Pulmonary artery endothelial cell (primary cell): Measurements from ENCODE around the gene RIPOR1. TPM values are rescaled to one million over a fixed set of nuclear protein-coding genes. Genes with fewer than 3 reads are reported as not detected.

ENCODE experiments used
- DNase-seq: peaks from one replicate; pipeline ENCODE4 v3.0.0-alpha.2; 2011; ENCODE audit warnings: low read depth, low spot score
- total RNA-seq: library from RNA; depleted of rRNA; stranded (reverse); fragments of >200 nt; gene quantifications from 2 replicates; pipeline ENCODE4 v1.2.3, GENCODE V29; 2014

Gene RIPOR1
- total RNA-seq, 1 donor from 2014 or later, result 45.7 TPM

GRCh38 chr16:67558859-67559258 is 30.2 kb downstream of the RIPOR1 start:
- DNase-seq, result no peak

- no peak for DNase-seq
These were observed 32.3 kb downstream of the RIPOR1 start for GRCh38 chr16:67560827-67561342.

- DNase-seq, result no peak
These were observed 32.8 kb downstream of the RIPOR1 start for GRCh38 chr16:67561501-67561823.

GRCh38 chr16:67561824-67562525 is 33.3 kb downstream of the RIPOR1 start:
- DNase-seq, result peak; percentile 87

GRCh38 chr16:67562526-67562917 is 33.9 kb downstream of the RIPOR1 start, which contains the start of gene CTCF:
CTCF (plus strand) TSS chr16:67562526; CDS start chr16:67610833, 48,307 bp downstream.
- no peak for DNase-seq

DNA sequence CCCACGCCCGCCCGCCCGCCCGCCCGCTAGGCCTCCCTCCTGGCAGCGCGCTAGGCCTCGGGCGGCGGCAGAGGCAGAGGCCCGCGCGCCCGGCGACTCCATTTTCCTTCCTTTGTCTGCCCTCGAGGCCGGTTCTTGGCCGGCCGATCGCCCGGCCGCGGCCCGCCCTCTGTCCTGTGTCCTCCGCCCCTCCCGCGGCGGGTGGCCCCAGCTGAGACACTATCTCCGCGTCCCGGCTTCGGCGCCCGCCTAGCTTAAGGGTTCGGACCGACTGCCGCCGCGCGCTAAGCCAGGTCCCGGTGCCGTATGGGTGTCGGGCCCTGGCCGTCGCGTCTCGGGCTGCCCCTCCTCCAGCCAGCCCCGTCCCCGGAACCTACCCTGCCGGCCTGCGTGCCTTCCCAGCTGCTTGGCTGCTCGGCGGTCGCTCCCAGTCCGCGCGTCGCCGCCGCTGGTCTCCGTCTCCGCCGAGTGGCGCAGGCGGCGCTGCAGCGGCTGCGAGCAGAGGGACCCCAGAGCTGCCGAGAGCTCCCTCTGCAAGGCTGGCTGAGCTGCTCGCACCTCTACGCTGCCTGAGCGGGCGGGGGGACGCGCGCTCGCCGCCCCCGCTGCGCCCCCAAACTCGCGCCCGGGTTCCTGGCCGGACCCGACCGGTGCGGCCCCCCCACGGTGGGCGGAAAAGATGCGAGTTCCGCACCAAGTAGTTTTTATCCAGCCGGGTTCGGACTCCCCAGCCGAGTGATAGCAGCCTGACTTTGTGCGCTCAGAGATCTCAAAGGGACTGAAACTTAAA is 34.5 kb downstream of the RIPOR1 start:
- DNase-seq, result no peak

- no peak for DNase-seq
These were observed 35.3 kb downstream of the RIPOR1 start for GRCh38 chr16:67563708-67564468.

DNA sequence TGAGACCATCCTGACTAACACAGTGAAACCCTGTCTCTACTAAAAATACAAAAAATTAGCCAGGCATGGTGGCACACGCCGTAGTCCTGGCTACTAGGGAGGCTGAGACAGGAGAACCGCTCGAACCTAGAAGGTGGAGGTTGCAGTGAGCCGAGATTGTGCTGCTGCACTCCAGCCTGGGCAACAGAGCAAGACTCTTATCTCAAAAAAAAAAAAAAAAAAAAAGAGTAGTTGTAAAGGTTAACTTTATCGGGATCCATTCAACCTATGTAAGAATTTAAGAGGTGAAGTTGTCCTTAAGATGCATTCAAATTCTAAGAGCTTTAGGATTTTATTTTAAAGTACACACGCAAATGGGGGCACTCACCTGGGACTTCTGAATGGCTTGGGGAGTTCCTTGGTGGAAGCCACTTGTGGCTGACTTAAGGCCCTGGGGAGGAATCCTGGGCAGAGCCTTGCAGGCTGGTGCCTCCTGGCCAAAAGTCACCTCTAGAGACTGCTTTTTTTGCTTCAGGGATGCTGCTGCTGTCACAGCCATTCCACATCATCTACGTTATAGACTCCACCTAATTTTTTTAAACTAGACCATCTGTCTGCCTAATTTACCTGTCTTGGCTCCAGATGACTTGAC is 37.0 kb downstream of the RIPOR1 start:
- no peak for DNase-seq

GRCh38 chr16:67571464-67571863 is 42.8 kb downstream of the RIPOR1 start:
- no peak for DNase-seq

- DNase-seq, result no peak
These were observed 43.4 kb downstream of the RIPOR1 start for GRCh38 chr16:67571981-67572431.

DNA sequence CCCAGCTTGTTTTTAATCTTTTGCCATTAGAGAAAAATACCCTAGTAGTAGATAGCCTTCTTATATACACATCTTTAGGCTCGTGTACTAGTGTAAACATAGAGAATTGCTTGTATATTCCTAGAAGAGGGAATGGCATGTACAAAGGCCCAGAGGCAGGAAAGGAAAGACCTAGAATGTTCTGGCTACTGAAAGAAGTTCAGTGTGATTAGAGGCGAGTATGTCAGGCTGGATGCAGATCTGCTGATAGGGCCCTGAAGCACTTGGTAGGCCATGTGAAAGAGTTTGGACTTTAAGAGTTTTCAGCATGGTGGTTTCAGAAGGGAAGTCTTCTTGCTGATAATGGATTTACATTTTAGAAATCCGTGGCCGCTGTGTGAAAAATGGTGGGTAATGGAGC is 51.1 kb downstream of the RIPOR1 start:
- DNase-seq, result no peak

- no peak for DNase-seq
These were observed 51.6 kb downstream of the RIPOR1 start for GRCh38 chr16:67580202-67580601.

GRCh38 chr16:67593288-67593687 is 64.7 kb downstream of the RIPOR1 start:
- DNase-seq, result no peak

DNA sequence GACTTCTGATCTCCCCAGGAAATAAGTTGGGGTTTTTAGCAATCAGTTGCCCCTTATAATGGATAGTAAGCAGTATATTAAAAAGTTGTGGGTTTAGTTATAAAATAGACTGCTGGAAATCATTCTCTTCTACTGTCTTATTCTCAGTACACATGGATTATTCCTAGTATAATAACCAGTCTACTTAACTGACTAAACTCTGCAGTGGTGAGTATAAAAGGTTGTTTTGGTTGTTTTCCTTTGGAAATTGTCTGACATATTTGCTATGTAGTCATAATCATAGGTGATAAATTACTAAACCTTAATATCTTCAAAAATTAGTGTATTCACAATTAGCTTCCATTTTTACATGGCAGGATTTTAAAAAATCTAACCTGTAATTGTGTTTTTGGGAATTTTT is 65.1 kb downstream of the RIPOR1 start:
- DNase-seq, result no peak

GRCh38 chr16:67594256-67594915 is 65.8 kb downstream of the RIPOR1 start:
- no peak for DNase-seq

DNA sequence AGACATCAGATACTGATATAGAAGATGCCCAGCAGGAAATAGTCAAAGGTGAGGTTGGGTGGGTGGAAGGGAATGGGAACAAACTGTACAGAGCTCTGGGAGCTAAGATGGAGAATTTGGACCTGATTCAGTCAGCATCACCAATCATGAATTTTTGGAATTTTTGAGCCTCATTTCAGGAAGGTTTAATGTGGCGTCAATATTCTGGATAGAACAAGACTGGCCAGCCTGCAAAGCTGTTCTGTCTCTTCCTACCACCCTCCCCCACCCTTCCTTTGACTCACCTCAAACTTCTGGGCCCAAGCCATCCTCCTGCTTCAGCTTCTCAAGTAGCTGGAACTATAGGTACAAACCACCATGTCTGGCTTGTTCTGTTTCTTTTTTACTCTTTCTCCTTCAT is 66.3 kb downstream of the RIPOR1 start:
- no peak for DNase-seq

Other genes with a start within 250 kb of the RIPOR1 start
- gene PLEKHG4, start 249.3 kb upstream of the RIPOR1 start, total RNA-seq, result 33.2 and 51.5 TPM in 2 replicates
- gene KCTD19, start 202.1 kb upstream of the RIPOR1 start, total RNA-seq, result 0.28 and 0.33 TPM in 2 replicates
- 0.32 and 0.92 TPM in 2 replicates for gene LRRC36, start 202.0 kb upstream of the RIPOR1 start, total RNA-seq
- gene TPPP3, start 135.3 kb upstream of the RIPOR1 start, total RNA-seq, result 0.18 and 0.20 TPM in 2 replicates
- gene ZDHHC1, start 112.4 kb upstream of the RIPOR1 start, total RNA-seq, result 4.0 and 7.8 TPM in 2 replicates
- not detected in 2 replicates for gene HSD11B2, start 97.7 kb upstream of the RIPOR1 start, total RNA-seq
- 82.2 and 91.8 TPM in 2 replicates for gene ATP6V0D1, start 47.7 kb upstream of the RIPOR1 start, total RNA-seq
- not detected in 2 replicates for gene AGRP, start 45.3 kb upstream of the RIPOR1 start, total RNA-seq
- gene CTCF, start 33.7 kb downstream of the RIPOR1 start, total RNA-seq, result 25.1 and 35.3 TPM in 2 replicates
- gene CARMIL2, start 116.3 kb downstream of the RIPOR1 start, total RNA-seq, result 0.67 and 0.79 TPM in 2 replicates
- gene ACD, start 131.4 kb downstream of the RIPOR1 start, total RNA-seq, result 15.3 and 22.5 TPM in 2 replicates
- 5.5 and 6.1 TPM in 2 replicates for gene PARD6A, start 132.1 kb downstream of the RIPOR1 start, total RNA-seq
- gene ENKD1, start 137.9 kb downstream of the RIPOR1 start, total RNA-seq, result 21.9 and 23.1 TPM in 2 replicates
- gene C16orf86, start 138.0 kb downstream of the RIPOR1 start, total RNA-seq, result 2.6 and 3.7 TPM in 2 replicates
- gene GFOD2, start 190.5 kb downstream of the RIPOR1 start, total RNA-seq, result 40.6 and 41.6 TPM in 2 replicates